Measurements from ENCODE around the gene OPCML.

GRCh38 chr11:132742929-132743328 lies 789.4 kb downstream of the OPCML start:
- TF ChIP-seq, protein P1, sequence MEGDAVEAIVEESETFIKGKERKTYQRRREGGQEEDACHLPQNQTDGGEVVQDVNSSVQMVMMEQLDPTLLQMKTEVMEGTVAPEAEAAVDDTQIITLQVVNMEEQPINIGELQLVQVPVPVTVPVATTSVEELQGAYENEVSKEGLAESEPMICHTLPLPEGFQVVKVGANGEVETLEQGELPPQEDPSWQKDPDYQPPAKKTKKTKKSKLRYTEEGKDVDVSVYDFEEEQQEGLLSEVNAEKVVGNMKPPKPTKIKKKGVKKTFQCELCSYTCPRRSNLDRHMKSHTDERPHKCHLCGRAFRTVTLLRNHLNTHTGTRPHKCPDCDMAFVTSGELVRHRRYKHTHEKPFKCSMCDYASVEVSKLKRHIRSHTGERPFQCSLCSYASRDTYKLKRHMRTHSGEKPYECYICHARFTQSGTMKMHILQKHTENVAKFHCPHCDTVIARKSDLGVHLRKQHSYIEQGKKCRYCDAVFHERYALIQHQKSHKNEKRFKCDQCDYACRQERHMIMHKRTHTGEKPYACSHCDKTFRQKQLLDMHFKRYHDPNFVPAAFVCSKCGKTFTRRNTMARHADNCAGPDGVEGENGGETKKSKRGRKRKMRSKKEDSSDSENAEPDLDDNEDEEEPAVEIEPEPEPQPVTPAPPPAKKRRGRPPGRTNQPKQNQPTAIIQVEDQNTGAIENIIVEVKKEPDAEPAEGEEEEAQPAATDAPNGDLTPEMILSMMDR (IDR thresholded peaks at IDR 0.05): no peak
- TF ChIP-seq ZFX (IDR thresholded peaks at IDR 0.05; ENCODE audit: borderline replicate concordance): no peak
